GM12865 (cell line): ENCODE measurements around the gene SLC16A8.

ENCODE experiments used
- DNase-seq: peaks from one replicate; pipeline ENCODE4 v3.0.0; 2010; ENCODE audit warnings: low read depth
- H3K4me3 ChIP-seq: 2 replicates; pipeline ENCODE4 v1.5.1; 2011; ENCODE audit warnings: mild to moderate bottlenecking, low read depth, low read length, control low read depth
- TF ChIP-seq, protein P1 (sequence below): IDR thresholded peaks from 2 replicates; pipeline ENCODE4 v1.5.1; 2011; ENCODE audit warnings: low read length, control low read depth, low read depth, inconsistent platforms; ENCODE audit not compliant: insufficient read depth; ENCODE audit errors: missing control alignments

The SLC16A8 gene

GRCh38 chr22:38129021-38129420 is 45.0 kb upstream of the SLC16A8 start:
- TF ChIP-seq, protein P1, sequence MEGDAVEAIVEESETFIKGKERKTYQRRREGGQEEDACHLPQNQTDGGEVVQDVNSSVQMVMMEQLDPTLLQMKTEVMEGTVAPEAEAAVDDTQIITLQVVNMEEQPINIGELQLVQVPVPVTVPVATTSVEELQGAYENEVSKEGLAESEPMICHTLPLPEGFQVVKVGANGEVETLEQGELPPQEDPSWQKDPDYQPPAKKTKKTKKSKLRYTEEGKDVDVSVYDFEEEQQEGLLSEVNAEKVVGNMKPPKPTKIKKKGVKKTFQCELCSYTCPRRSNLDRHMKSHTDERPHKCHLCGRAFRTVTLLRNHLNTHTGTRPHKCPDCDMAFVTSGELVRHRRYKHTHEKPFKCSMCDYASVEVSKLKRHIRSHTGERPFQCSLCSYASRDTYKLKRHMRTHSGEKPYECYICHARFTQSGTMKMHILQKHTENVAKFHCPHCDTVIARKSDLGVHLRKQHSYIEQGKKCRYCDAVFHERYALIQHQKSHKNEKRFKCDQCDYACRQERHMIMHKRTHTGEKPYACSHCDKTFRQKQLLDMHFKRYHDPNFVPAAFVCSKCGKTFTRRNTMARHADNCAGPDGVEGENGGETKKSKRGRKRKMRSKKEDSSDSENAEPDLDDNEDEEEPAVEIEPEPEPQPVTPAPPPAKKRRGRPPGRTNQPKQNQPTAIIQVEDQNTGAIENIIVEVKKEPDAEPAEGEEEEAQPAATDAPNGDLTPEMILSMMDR: no peak
- H3K4me3 ChIP-seq: no peak overlapping the region
- DNase-seq: no peak

DNA sequence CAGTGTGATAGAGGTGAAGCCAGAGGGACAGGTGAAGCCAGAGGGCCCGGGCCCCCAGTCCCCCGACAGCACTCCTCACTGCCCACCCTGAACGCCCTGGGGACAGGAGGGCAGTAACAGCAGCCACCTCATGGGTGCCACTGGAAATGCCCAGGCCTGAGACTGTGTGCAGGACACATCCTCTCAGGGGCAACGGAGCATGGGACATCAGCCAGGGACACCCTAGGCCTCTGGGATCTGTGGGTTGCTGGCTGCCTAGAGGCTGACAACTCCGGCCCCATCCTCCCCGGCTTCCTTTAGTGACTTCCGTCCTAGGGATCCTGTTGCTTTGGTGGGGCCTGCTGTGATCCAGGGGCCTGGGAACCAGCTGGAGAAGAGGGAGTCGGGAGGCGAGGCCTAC is 43.9 kb upstream of the SLC16A8 start:
- DNase-seq: no peak
- TF ChIP-seq, protein P1: no peak
- no peak overlapping the region for H3K4me3 ChIP-seq

DNA sequence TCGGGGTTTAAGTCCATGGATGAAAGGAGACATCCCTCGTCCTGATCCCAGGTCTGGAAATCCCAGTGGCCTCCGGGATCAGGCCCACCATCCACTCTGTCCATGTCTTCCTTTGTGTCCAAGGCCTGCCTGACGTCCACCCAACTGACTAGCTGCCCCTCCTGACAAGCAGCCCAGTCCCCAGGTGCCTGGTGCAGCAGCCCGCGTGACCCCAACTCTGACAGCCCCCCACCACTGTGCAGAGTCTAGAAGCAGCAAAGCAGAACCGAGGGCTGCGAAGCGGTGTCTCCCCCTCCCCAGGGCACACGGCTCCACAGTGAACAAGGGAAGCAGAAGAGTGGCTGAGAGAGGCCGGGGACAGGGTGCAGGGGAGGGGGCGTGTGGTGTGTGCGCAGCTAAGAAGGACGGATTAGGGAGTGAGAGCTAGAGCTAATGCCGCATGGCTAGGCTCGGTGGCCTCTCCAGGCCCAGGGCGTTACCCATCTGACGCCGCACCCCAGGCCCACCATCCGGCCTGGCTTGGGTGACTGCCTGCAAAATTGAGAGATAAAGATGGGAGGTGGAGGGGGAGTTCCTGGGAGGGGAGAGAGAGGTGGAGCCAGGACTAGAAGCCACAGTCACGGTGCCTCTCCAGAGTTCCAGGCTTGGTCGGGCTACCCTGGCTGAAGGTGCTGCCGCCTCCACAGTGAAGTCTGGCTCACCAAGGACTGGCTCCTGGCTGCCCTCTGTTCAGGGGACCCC is 43.1 kb upstream of the SLC16A8 start:
- no peak for DNase-seq
- no peak overlapping the region for H3K4me3 ChIP-seq
- TF ChIP-seq, protein P1: no peak

DNA sequence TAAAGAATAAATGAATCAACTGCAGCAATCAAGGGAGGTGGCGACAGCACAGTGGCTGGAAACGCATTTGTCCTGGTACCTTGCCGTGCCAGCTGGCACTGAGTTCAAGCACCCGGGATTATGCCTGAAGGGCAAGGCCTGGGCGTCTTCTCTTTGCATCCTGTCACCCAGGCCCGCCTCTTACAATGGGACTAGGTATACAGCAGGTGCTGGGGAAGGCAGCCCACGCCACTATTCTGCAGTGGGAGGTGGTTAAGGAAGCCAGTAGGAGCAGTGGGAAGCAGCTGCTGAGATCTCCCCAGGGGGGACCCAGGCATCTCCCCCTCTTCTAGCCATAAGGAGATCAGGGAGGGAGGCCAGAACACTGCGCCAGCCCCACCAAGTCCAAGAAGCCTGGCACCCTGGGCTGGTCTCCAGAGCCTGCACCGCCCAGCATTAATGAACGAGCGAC is 41.8 kb upstream of the SLC16A8 start:
- no peak for DNase-seq
- no peak overlapping the region for H3K4me3 ChIP-seq

GRCh38 chr22:38125038-38125610 is 41.1 kb upstream of the SLC16A8 start:
- DNase-seq: no peak
- no peak overlapping the region for H3K4me3 ChIP-seq
- TF ChIP-seq, protein P1: no peak

More for the DNA sequence above, 41.8 kb upstream of the SLC16A8 start:
- TF ChIP-seq, protein P1: no peak

DNA sequence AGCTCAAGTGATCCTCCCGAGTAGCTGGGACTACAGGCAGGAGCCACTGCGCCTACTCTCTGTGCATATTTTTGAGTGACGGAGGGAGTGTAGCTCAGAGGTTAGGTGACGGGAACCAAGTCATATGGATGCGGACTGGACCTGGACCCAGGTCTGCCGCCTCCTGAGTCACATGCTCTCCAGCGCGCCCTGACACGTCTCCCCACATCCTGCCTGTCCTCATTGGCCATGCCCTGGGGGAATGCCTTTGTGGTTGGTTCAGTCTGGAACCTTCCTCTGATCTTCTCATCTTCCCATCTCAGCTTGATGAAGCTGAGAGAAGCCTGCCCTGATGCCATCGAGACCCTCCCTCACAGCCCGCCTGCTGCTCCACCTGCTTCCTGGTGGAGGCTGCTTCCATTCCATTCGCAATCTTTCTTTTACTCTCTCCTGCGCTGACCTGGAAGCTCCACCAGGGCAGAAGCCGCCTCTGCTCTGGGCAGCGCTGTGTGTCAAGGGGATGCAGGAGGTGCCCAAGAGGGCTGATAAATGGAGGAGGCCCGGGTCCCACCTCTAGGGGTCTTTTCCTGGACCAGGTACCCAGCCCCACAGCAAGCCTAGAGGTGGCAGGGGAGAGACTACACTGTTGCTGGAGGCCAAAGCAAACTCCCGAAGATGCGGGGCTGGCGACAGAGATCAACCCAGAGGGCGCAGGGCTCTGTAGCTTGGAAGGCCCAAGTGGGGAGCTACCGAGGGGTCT is 40.4 kb upstream of the SLC16A8 start:
- TF ChIP-seq, protein P1: no peak
- no peak for DNase-seq
- no peak overlapping the region for H3K4me3 ChIP-seq
